ENCODE data around the gene FAM200B.

FAM200B gene

GRCh38 chr4:15681372-15682241, at the start of gene FAM200B:
Gene FAM200B (plus strand): TSS chr4:15681827. CDS start chr4:15686978, 5,151 bp downstream.
- peak within 1 kb of the TSS; percentile 89 for H3K4me3 ChIP-seq (ENCODE audit: low read depth, low read length)
- peak; percentile 98 for DNase-seq (ENCODE audit: low read depth)
- TF ChIP-seq CTCF (IDR thresholded peaks at IDR 0.05; ENCODE audit: insufficient read depth, low read depth, low read length, missing control alignments) = no peak

GRCh38 chr4:15636818-15637217, 44.8 kb upstream of the FAM200B start:
- no peak for DNase-seq (ENCODE audit: low read depth)
- no peak for TF ChIP-seq CTCF (IDR thresholded peaks at IDR 0.05; ENCODE audit: insufficient read depth, low read depth, low read length, missing control alignments)

DNA sequence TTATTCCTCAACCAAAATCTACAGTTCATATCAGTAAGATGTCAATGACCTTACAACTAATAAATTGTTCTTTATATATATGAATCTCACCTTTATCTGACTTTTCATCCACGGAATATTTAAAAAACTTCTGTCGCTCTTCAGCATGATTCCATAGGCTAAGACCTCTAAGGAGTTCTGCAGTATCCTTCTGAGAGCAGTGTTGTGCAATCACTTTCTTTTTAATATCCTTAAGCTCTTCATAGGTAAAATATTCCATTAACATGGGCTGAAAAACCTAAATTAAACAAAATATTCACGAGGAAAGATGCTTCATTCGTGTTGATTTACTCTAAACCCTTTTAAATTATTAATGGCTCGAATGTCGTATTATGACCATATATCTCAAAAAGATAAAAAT, 43.2 kb upstream of the FAM200B start:
- no peak for DNase-seq (ENCODE audit: low read depth)
- no peak for TF ChIP-seq CTCF (IDR thresholded peaks at IDR 0.05; ENCODE audit: insufficient read depth, low read depth, low read length, missing control alignments)
- H3K4me3 ChIP-seq (ENCODE audit: low read depth, low read length) = no peak overlapping the region

More at GRCh38 chr4:15636818-15637217, 44.8 kb upstream of the FAM200B start:
- no peak overlapping the region for H3K4me3 ChIP-seq (ENCODE audit: low read depth, low read length)

- H3K4me3 ChIP-seq (ENCODE audit: low read depth, low read length) = no peak overlapping the region
- DNase-seq (ENCODE audit: low read depth) = peak; percentile 21
- no peak for TF ChIP-seq CTCF (IDR thresholded peaks at IDR 0.05; ENCODE audit: insufficient read depth, low read depth, low read length, missing control alignments)
Observed at GRCh38 chr4:15648600-15648999, 33.0 kb upstream of the FAM200B start.

- H3K4me3 ChIP-seq (ENCODE audit: low read depth, low read length) = no peak overlapping the region
- peak; percentile 61 for TF ChIP-seq CTCF (IDR thresholded peaks at IDR 0.05; ENCODE audit: insufficient read depth, low read depth, low read length, missing control alignments)
- DNase-seq (ENCODE audit: low read depth) = peak; percentile 74
Observed at GRCh38 chr4:15649914-15650545, 31.6 kb upstream of the FAM200B start.

- H3K4me3 ChIP-seq (ENCODE audit: low read depth, low read length) = peak overlapping the region; percentile 11; the same call in 1 of the 2 replicates
- DNase-seq (ENCODE audit: low read depth) = peak; percentile 15
- TF ChIP-seq CTCF (IDR thresholded peaks at IDR 0.05; ENCODE audit: insufficient read depth, low read depth, low read length, missing control alignments) = no peak
Observed at GRCh38 chr4:15651676-15652075, 30.0 kb upstream of the FAM200B start.
